Endometrial microvascular endothelial cells (primary cell): ENCODE measurements around the gene NAALADL1. TPM values are rescaled to one million over a fixed set of nuclear protein-coding genes. Genes with fewer than 3 reads are reported as not detected.

Source experiments
- in situ Hi-C: cut with HindIII; loops from 2 replicates; pipeline ENCODE4 v1.10.0; 2017; ENCODE audit warnings: low sequenced_read_pairs, low pct_unique_long_range_greater_than_20kb; ENCODE audit errors: inconsistent ontology term
- total RNA-seq: library from RNA; depleted of rRNA; stranded (reverse); fragments of >200 nt; gene quantifications from one replicate; pipeline ENCODE4 v1.2.3, GENCODE V29; 2015; ENCODE audit errors: inconsistent ontology term

NAALADL1 gene
- total RNA-seq, 1 donor from 2014 or later = 13.3 TPM

- in situ Hi-C loops = no loop called here
Measured at GRCh38 chr11:64996327-64996709, 62.0 kb downstream of the NAALADL1 start.

Other genes starting within 250 kb of the NAALADL1 start
- 34.0 TPM for gene MEN1, start 248.0 kb downstream of the NAALADL1 start, total RNA-seq
- gene CDC42BPG, start 213.9 kb downstream of the NAALADL1 start, total RNA-seq = 0.19 TPM
- gene EHD1, start 179.9 kb downstream of the NAALADL1 start, total RNA-seq = 202 TPM
- gene ATG2A, start 141.3 kb downstream of the NAALADL1 start, total RNA-seq = 26.2 TPM
- 26.5 TPM for gene PPP2R5B, start 133.9 kb downstream of the NAALADL1 start, total RNA-seq
- gene GPHA2, start 122.7 kb downstream of the NAALADL1 start, total RNA-seq = not detected
- gene MAJIN, start 86.4 kb downstream of the NAALADL1 start, total RNA-seq = not detected
- gene BATF2, start 61.6 kb downstream of the NAALADL1 start, total RNA-seq = 2.8 TPM
- gene ARL2, start 44.4 kb downstream of the NAALADL1 start, total RNA-seq = 92.0 TPM
- 17.7 TPM for gene SNX15, start 31.1 kb downstream of the NAALADL1 start, total RNA-seq
- 17.8 TPM for gene SAC3D1, start 17.3 kb downstream of the NAALADL1 start, total RNA-seq
- gene CDCA5, start 25.5 kb upstream of the NAALADL1 start, total RNA-seq = 38.7 TPM
- 33.8 TPM for gene ZFPL1, start 25.7 kb upstream of the NAALADL1 start, total RNA-seq
- gene VPS51, start 37.7 kb upstream of the NAALADL1 start, total RNA-seq = 219 TPM
- gene TM7SF2, start 53.3 kb upstream of the NAALADL1 start, total RNA-seq = 16.6 TPM
- 16.1 TPM for gene ZNHIT2, start 59.1 kb upstream of the NAALADL1 start, total RNA-seq
- gene FAU, start 63.6 kb upstream of the NAALADL1 start, total RNA-seq = 393 TPM
- 56.2 TPM for gene MRPL49, start 63.8 kb upstream of the NAALADL1 start, total RNA-seq
- gene SYVN1, start 76.0 kb upstream of the NAALADL1 start, total RNA-seq = 33.2 TPM
- gene SPDYC, start 111.7 kb upstream of the NAALADL1 start, total RNA-seq = not detected
- gene CAPN1, start 123.4 kb upstream of the NAALADL1 start, total RNA-seq = 159 TPM
- gene POLA2, start 203.4 kb upstream of the NAALADL1 start, total RNA-seq = 43.5 TPM